GM12873 (cell line): Measurements from ENCODE around the gene ALDH2.

ENCODE experiments used
- TF ChIP-seq, protein P1 (sequence below): IDR thresholded peaks from 2 replicates; pipeline ENCODE4 v1.5.1; 2012; ENCODE audit warnings: low read depth, mild to moderate bottlenecking, moderate library complexity, low read length, control low read depth; ENCODE audit not compliant: insufficient read depth; ENCODE audit errors: missing control alignments

Gene ALDH2

DNA sequence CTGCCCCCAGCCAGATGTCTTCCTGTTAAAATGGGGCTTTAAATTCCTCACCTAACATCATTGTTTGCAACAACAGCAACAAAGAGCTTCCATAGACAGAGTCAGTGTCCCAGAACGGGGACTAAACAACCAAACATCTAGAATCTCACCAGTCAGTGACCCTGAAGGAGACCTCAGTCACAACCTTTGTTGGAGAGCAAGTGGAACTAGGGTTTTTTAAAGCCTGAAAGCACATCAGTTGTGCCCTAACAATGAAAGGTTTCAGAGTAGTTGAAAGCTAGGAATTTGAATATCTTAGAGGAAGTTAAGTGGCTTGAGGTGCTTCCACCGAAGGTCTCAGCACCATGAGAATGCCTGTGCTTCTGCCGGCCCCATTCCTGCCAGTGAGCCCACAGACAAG, 5.0 kb upstream of the ALDH2 start:
- TF ChIP-seq, protein P1, sequence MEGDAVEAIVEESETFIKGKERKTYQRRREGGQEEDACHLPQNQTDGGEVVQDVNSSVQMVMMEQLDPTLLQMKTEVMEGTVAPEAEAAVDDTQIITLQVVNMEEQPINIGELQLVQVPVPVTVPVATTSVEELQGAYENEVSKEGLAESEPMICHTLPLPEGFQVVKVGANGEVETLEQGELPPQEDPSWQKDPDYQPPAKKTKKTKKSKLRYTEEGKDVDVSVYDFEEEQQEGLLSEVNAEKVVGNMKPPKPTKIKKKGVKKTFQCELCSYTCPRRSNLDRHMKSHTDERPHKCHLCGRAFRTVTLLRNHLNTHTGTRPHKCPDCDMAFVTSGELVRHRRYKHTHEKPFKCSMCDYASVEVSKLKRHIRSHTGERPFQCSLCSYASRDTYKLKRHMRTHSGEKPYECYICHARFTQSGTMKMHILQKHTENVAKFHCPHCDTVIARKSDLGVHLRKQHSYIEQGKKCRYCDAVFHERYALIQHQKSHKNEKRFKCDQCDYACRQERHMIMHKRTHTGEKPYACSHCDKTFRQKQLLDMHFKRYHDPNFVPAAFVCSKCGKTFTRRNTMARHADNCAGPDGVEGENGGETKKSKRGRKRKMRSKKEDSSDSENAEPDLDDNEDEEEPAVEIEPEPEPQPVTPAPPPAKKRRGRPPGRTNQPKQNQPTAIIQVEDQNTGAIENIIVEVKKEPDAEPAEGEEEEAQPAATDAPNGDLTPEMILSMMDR, result no peak

DNA sequence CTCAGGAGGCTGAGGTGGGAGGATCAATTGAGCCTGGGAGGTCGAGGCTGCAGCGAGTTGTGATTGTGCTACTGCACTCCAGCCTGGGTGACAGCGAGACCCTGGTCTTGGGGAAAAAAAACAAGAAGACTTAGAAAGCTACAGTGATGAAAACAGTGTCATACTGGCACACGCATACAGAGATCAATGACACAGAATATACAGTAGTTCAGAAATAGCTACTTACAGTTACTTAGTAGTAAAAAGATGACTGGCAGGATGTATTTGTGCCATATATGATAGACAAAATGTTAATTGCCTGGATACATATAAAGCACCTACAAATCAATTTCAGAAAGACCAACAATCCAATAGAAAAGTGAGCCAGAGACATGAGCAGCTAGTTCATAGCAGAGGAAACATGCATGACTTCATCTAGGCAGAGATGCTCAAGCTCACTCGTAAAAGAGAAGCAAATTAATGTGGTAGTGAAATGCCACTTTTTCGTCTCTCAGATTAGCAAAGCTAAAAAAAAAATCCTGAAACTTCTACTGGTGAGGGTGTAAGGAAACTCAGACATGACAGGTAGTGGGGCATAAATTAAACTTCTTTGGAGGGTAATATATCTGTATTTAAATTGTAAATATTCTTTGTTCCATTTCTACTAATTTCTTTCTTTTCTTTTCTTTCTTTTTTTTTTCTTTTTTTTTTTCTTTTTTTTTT, 2.5 kb upstream of the ALDH2 start:
- TF ChIP-seq, protein P1, result no peak

DNA sequence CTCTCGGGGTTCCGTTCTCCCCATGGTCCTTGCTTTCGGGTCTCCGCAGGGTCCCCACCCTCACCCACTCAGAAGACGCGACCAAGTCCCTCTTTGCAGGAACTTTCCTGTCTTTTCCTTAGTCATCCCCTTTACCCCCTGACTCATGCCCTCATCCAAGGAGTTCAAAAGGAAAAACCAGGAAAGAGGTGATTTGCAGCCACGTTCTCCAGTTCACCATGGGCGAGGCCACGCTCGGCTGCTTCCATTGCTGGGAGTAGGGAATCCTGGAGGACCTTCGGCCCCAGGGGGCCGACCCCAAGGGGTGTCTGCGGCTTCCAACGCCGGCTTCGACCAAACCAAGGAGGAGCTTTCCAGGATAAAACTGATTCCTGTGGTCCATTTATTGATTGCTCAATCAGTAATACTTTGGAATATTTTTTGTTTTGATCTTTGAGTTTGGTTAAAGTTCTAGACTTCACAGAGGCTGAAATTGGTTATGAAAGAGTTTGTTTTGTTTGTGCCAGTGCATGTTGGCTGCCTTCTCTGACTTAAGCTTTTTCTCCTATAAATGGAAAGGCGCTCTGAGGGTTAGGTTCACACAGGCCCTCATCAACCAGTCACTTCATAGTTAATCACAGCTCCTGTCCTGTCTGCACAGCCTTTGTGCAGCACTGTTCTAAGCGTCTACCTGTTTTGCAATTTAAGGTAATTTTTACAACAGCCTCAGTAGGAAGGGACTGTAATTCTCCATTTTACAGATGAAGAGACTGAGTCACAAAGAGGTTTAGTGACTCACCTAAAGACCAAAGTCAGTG, 827 bp downstream of the ALDH2 start:
- TF ChIP-seq, protein P1, result no peak

DNA sequence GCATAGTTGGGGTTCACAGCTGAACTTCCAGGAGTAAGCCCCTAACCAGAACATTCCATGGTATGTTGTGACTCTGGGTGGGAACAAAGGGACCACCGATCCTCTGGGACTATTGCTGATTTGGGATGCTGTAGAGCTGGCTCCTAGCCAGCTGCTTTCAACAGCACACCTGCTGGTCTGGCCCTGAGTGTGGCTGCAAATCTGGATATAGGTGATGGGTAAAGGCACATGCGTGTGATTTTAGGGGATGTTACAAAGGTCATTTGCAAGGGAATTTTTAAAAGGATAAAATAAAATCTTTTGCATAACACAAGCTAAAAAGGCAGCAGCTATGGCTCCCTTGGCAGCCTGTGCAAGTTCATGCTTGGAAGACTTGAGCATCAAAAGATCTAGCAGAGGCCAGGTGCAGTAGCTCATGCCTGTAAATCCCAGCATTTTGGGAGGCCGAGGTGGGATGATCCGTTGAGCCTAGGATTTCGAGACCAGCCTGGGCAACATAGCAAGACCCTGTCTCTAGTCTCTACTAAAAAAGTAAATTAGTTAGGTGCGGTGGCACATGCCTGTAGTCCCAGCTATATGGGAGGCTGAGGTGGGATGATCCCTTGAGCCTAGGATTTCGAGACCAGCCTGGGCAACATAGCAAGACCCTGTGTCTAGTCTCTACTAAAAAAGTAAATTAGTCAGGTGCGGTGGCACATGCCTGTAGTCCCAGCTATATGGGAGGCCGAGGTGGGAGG, 1.6 kb downstream of the ALDH2 start:
- TF ChIP-seq, protein P1, result no peak

DNA sequence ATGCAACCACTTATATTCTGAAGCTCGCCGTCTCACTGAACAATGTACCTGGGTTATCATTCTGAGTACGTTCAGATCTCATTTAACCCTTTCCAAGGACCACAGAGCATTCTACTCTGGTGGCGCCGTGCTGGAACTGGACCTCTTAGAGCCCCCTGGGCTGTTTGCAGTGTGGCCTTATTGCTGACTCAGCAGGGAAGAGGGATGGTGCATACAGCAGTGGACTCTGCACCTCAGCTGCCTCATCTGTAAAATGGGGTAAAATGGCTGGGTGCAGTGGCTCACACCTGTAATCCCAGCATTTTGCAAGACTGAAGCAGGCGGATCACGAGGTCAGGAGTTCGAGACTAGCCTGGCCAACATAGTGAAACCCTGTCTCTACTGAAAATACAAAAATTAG, 2.9 kb downstream of the ALDH2 start:
- TF ChIP-seq, protein P1, result no peak

DNA sequence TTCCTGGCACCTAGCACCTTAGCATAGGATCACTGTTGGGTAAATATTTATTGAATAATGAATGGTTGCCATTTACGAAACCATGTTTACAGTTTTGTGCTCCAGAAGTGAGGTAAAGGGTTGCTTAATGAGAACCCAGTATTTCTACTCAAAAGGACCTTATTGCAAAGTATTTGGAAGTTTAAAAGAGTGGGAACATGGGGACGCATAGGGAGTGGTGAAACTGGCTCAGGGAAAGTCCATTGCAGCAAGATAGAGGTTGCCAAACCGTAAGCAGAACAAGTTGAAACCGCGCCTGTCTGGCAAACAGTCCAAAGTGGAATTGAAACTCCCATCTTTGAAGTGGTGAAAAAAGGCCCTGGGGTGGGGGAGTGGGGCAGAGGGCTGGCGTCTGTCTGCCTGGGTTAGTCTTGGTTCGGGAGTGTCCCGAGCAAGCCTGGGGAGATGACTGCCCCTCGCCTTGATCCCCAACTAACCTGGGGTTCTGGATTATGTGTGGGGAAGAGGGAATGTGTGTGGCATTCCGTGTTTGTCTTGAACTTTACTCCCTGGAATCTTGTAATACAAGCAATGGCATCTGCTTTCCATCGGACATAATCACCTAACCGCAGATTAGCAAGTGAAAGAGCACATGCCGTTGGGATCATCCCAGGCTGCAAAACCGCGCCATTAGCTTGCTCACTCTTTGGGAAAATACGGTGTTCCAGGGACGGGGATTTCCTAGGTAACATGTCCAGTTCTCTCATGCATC, 7.2 kb downstream of the ALDH2 start:
- TF ChIP-seq, protein P1, result no peak
